B cell (primary cell): ENCODE measurements around the gene ATP11A. TPM values are rescaled to one million over a fixed set of nuclear protein-coding genes. Genes with fewer than 3 reads are reported as not detected.

Experiments used
- ATAC-seq: fragments of 200-7000 bp; cut with Tn5 transposase; one replicate; pipeline ENCODE4 v1.10.0; 2021; ENCODE audit warnings: low read depth, mild to moderate bottlenecking, moderate number of reproducible peaks, moderate library complexity
- CTCF ChIA-PET: fragments of 350-600 bp; sonication (Branson Sonifier 250); formaldehyde crosslinking; loops from one replicate; lab custom pipeline; 2021; ENCODE audit warnings: antibody characterized with exemption, inconsistent platforms; lab: Charles Lee
- POLR2A ChIA-PET: fragments of 350-600 bp; sonication (Branson Sonifier 250); formaldehyde crosslinking; loops from one replicate; lab custom pipeline; 2021; ENCODE audit warnings: antibody characterized with exemption; lab: Charles Lee
- DNase-seq: peaks from one replicate; pipeline ENCODE4 v3.0.0; 2013
- H2AFZ ChIP-seq: 2 replicates; pipeline ENCODE4 v1.6.1; 2012; ENCODE audit warnings: mild to moderate bottlenecking, low read depth, low read length; ENCODE audit not compliant: insufficient read depth, poor library complexity, severe bottlenecking
- H3K27ac ChIP-seq, 2 donors: 1 replicate in 1 of 2; 2 replicates in 1 of 2; pipeline ENCODE4 v1.5.1; 2012 to 2013; ENCODE audit warnings: low read length in 2 of 2, mild to moderate bottlenecking in 2 of 2, moderate library complexity in 1 of 2
- H3K27me3 ChIP-seq, 4 experiments: fragments of 200-600 bp in 1 of 4; sonication (generic) in 1 of 4; replicated peaks in 1 of 4; 1 replicate in 2 of 4; 2 replicates in 2 of 4; pipeline versions ENCODE4 v1.6.1 to v1.7.0; 2013 to 2016; ENCODE audit warnings: low read length in 3 of 4, mild to moderate bottlenecking in 2 of 4, mixed read lengths in 1 of 4, moderate library complexity in 1 of 4; ENCODE audit not compliant: insufficient read depth in 4 of 4, control insufficient read depth in 3 of 4; ENCODE audit errors: control extremely low read depth in 1 of 4
- H3K36me3 ChIP-seq, 2 experiments: replicated peaks in 1 of 2; 1 replicate in 1 of 2; 2 replicates in 1 of 2; pipeline versions ENCODE4 v1.6.1 to v1.7.1; 2013; ENCODE audit warnings: low read length in 1 of 2; ENCODE audit not compliant: insufficient read depth in 2 of 2, control insufficient read depth in 1 of 2; ENCODE audit errors: control extremely low read depth in 1 of 2, extremely low read depth in 1 of 2
- H3K4me1 ChIP-seq, 2 donors: fragments of 200-600 bp in 1 of 2; sonication (generic) in 1 of 2; 1 replicate in 1 of 2; 2 replicates in 1 of 2; pipeline versions ENCODE4 v1.5.1 to v1.6.1; 2013 to 2017; ENCODE audit warnings: low read length in 2 of 2; ENCODE audit not compliant: control insufficient read depth in 2 of 2, insufficient read depth in 2 of 2
- H3K4me2 ChIP-seq: replicated peaks from 2 replicates; pipeline ENCODE3; 2012; ENCODE audit warnings: mild to moderate bottlenecking, low read depth, low read length; ENCODE audit not compliant: poor library complexity, severe bottlenecking
- H3K4me3 ChIP-seq, 5 experiments: fragments of 200-600 bp in 1 of 5; sonication (generic) in 1 of 5; 1 replicate in 3 of 5; 2 replicates in 2 of 5; pipeline versions ENCODE4 v1.5.1 to v1.7.0; 2011 to 2016; ENCODE audit warnings: low read length in 4 of 5, mild to moderate bottlenecking in 4 of 5, low read depth in 2 of 5, control low read depth in 1 of 5, moderate library complexity in 1 of 5; ENCODE audit not compliant: insufficient read depth in 1 of 5; ENCODE audit errors: control extremely low read depth in 1 of 5, extremely low read depth in 1 of 5
- H3K79me2 ChIP-seq: fragments of 200-600 bp; sonication (generic); one replicate; pipeline ENCODE4 v1.6.0; 2016; ENCODE audit warnings: low read length; ENCODE audit not compliant: control insufficient read depth, insufficient read depth
- H3K9ac ChIP-seq: fragments of 200-600 bp; sonication (generic); 2 replicates; pipeline ENCODE4 v1.6.1; 2017; ENCODE audit warnings: mild to moderate bottlenecking, low read length, moderate library complexity
- H3K9me3 ChIP-seq, 3 donors: one replicate each; pipeline versions ENCODE4 v1.6.1 to v1.7.1; 2013; ENCODE audit warnings: low read length in 2 of 3; ENCODE audit not compliant: control insufficient read depth in 2 of 3, insufficient read depth in 1 of 3; ENCODE audit errors: control extremely low read depth in 1 of 3
- H4K20me1 ChIP-seq: 2 replicates; pipeline ENCODE4 v1.6.0; 2012; ENCODE audit warnings: mild to moderate bottlenecking, low read length; ENCODE audit not compliant: insufficient read depth, control insufficient read depth, poor library complexity, severe bottlenecking
- H3K27ac Mint-ChIP-seq: one replicate; pipeline ENCODE4 v1.8.0; 2021; ENCODE audit warnings: mixed read lengths
- H3K27me3 Mint-ChIP-seq: one replicate; pipeline ENCODE4 v1.8.0; 2021; ENCODE audit warnings: mixed read lengths
- H3K4me1 Mint-ChIP-seq: one replicate; pipeline ENCODE4 v1.8.0; 2021; ENCODE audit warnings: mixed read lengths
- H3K4me3 Mint-ChIP-seq: one replicate; pipeline ENCODE4 v1.8.0; 2021; ENCODE audit warnings: mixed read lengths
- H3K9me3 Mint-ChIP-seq: one replicate; pipeline ENCODE4 v1.8.0; 2022; ENCODE audit warnings: mixed read lengths; ENCODE audit not compliant: insufficient read depth
- EZH2 ChIP-seq: IDR thresholded peaks from 2 replicates; pipeline ENCODE4 v1.6.1; 2012; ENCODE audit warnings: borderline replicate concordance, low read depth, mild to moderate bottlenecking, moderate library complexity, low read length; ENCODE audit not compliant: insufficient read depth, poor library complexity, severe bottlenecking
- WGBS: methylation state at CpG from one replicate; pipeline ENCODE4 v1.1.5; 2013; ENCODE audit warnings: missing lambda C conversion rate; ENCODE audit not compliant: insufficient coverage; 5-methylcytosine and 5-hydroxymethylcytosine counted together
- intact Hi-C: fragments of 100-400 bp; cut with micrococcal nuclease; formaldehyde crosslinking; loops from one replicate; pipeline ENCODE4 v1.10.0; 2022
- polyA plus RNA-seq: library from polyadenylated mRNA; depleted of rRNA; stranded (reverse); fragments of >200 nt; gene quantifications from 2 replicates; pipeline ENCODE4 v1.2.3, GENCODE V29; 2012
- total RNA-seq, 2 donors: library from RNA; stranded (reverse); fragments of 120-200 nt in 1 of 2; gene quantifications; 1 replicate in 1 of 2; 2 replicates in 1 of 2; pipeline versions ENCODE4 v1.2.3 to v1.2.4, GENCODE V29; 2013 to 2022
- TF ChIP-seq, protein P1 (sequence below): fragments of 200-600 bp; IDR thresholded peaks from one replicate; pipeline ENCODE4 v1.8.0; 2022; ENCODE audit warnings: antibody characterized with exemption, mild to moderate bottlenecking

The ATP11A gene
- total and polyA plus RNA-seq, 2 donors (not counting 1 experiment from before 2014, with no cell fraction given), result 36.9 to 60.3 TPM

DNA sequence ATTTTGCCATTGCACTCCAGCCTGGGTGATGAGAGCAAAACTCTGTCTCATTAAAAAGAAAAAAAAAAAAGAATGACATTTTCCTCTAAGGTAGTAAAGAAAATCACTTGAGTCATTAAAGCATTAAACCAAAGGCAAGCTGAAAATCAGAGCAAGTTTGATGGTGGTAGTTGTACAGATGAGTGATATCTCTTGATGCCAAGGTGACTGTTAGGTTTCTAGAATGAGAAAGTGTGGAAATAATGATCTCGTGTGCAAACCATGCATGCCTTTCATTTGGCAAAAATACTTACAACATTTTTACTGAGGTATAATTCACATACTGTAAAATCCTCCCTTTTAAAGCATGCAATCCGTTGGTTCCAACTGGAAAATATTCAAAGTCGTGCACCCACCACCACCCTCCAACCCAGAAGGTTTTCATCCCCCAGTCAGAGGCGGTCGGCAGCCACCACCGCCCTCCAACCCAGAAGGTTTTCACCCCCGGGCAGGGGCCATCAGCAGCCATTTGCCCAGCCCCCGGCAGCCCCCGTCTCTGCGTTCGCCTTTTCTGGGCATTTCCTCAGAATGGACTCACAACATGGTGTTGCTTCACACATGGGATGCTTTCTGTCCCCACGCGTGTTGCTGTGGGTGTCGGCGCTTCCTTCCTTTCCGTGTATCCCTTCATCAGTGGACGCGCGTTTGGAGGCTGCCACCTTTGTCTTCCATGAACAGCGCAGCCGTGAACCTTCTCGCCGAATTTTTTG is 90.2 kb downstream of the ATP11A start:
- intact Hi-C loops, result no loop called here
- H3K27ac Mint-ChIP-seq, result no peak overlapping the region

DNA sequence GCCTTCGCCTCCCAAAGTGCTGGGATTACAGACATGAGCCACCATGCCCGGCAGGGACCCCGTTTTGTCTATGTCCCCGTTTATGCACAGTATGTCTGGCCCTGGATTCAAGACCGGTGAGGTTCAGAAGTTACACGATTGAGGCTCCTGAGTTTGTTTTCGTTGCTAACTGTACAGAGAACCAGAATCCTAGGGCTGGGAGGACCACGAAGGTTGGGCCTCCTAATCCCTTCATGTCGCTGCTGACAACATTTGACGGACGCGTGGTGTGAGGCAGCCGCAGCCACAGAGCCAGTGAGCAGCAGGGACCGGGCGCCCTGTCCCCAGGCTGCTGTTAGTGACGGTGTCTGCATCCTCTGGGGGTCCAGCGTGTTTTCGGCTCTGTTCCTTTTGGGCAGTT is 91.4 kb downstream of the ATP11A start:
- ATAC-seq (no peak), DNase-seq (no peak)
- TF ChIP-seq, protein P1, sequence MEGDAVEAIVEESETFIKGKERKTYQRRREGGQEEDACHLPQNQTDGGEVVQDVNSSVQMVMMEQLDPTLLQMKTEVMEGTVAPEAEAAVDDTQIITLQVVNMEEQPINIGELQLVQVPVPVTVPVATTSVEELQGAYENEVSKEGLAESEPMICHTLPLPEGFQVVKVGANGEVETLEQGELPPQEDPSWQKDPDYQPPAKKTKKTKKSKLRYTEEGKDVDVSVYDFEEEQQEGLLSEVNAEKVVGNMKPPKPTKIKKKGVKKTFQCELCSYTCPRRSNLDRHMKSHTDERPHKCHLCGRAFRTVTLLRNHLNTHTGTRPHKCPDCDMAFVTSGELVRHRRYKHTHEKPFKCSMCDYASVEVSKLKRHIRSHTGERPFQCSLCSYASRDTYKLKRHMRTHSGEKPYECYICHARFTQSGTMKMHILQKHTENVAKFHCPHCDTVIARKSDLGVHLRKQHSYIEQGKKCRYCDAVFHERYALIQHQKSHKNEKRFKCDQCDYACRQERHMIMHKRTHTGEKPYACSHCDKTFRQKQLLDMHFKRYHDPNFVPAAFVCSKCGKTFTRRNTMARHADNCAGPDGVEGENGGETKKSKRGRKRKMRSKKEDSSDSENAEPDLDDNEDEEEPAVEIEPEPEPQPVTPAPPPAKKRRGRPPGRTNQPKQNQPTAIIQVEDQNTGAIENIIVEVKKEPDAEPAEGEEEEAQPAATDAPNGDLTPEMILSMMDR, result no peak
- no peak for TF ChIP-seq EZH2
- H3K4me3 ChIP-seq, result no peak overlapping the region
- H2AFZ ChIP-seq, result no peak overlapping the region
- no peak overlapping the region for H3K4me3 Mint-ChIP-seq
- H3K27ac ChIP-seq, result no peak overlapping the region
- H4K20me1 ChIP-seq, result no peaks in the 10 kb centered on the region
- no peak overlapping the region for H3K27ac Mint-ChIP-seq
- CTCF ChIA-PET, result no interaction called here
- H3K36me3 ChIP-seq, result no peaks in the 10 kb centered on the region
- POLR2A ChIA-PET, result no interaction called here
- no peaks in the 10 kb centered on the region for H3K9me3 Mint-ChIP-seq
- H3K9me3 ChIP-seq, result peaks cover 0 to 3% (median 0%) of the 10 kb centered on the region in 3 donors
- no peaks in the 10 kb centered on the region for H3K4me1 Mint-ChIP-seq
- H3K27me3 Mint-ChIP-seq, result no peaks in the 10 kb centered on the region
- no peaks in the 10 kb centered on the region for H3K4me1 ChIP-seq
- no peak overlapping the region for H3K9ac ChIP-seq
- intact Hi-C loops, result no loop called here
- WGBS, result 99% methylated on average over 15 of the region's 18 CpGs
- H3K27me3 ChIP-seq, result no peaks in the 10 kb centered on the region
- H3K4me2 ChIP-seq, result no peak overlapping the region
- H3K79me2 ChIP-seq, result no peaks in the 10 kb centered on the region

More for the DNA sequence above, 90.2 kb downstream of the ATP11A start:
- Histone ChIP-seq H3K4me1 (no peaks in the 10 kb centered on the region), H4K20me1 (no peaks in the 10 kb centered on the region), H3K27ac (no peak overlapping the region), H2AFZ (no peak overlapping the region), H3K9ac (no peak overlapping the region), H3K4me2 (no peak overlapping the region), H3K79me2 (no peaks in the 10 kb centered on the region), H3K36me3 (no peaks in the 10 kb centered on the region), H3K9me3 (no peaks in the 10 kb centered on the region), H3K4me3 (no peak overlapping the region), H3K27me3 (no peaks in the 10 kb centered on the region)
- Mint-ChIP-seq H3K4me1 (no peaks in the 10 kb centered on the region), H3K27me3 (no peaks in the 10 kb centered on the region), H3K4me3 (no peak overlapping the region), H3K9me3 (no peaks in the 10 kb centered on the region)
- POLR2A ChIA-PET, result no interaction called here
- 94% methylated on average over 22 of the region's 23 CpGs for WGBS
- CTCF ChIA-PET, result no interaction called here
- TF ChIP-seq, protein P1, result no peak
- TF ChIP-seq EZH2, result no peak
- ATAC-seq (no peak), DNase-seq (no peak)
